ENCODE results near the gene BHLHA9.

The BHLHA9 gene

DNA sequence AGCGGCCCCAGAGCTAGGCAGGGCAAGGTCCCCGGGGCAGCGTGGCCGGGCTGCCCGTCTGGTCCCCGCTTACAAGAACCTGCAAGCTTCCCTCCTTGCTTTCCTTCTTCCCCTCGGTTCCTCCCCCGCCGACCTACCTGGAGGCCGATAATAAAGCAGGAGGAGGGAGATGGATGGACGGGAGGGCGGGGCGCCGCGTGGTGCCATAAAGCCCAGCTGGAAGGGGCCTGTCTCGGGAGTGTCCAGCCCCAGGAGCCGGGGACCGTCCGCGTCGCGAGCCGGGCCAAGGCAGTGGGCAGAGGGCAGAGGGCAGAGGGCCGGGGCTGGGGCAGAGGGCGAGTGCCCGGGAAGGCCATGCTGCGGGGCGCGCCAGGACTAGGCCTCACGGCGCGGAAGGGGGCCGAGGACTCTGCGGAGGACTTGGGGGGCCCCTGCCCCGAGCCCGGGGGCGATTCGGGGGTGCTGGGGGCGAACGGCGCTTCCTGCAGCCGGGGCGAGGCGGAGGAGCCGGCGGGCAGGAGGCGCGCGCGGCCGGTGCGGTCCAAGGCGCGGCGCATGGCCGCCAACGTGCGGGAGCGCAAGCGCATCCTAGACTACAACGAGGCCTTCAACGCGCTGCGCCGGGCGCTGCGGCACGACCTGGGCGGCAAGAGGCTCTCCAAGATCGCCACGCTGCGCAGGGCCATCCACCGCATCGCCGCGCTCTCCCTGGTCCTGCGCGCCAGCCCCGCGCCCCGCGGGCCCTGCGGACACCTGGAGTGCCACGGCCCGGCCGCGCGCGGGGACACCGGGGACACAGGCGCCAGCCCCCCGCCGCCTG, at the start of gene BHLHA9:
TSS of gene BHLHA9 (plus strand) at position 235 of the 820 bp plus-strand sequence. CDS start at position 355, 120 bp downstream.
- no peak for DNase-seq

DNA sequence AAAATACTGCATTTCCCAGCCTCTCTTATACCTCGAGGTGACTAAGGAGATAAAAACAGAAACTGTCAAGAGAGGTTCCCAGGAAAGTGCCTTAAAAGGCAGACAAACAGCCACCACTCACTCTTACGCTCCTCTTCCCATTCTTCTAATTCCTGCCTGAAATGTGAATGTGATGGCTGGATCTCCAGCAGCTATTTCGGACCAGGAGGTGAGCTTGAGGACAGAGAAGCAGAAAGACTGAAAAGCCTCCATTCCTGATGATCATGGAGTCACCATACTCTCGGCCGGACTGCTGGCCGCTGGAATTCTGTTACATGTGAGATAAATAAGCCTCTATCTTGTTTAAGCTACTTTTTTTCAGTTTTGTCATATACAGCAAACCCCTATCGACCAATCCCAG, 49.0 kb upstream of the BHLHA9 start:
- no peak for DNase-seq

GRCh38 chr17:1222321-1222720, 47.9 kb upstream of the BHLHA9 start:
- no peak for DNase-seq

- no peak for DNase-seq
Measured at GRCh38 chr17:1223662-1224061, 46.6 kb upstream of the BHLHA9 start.

DNA sequence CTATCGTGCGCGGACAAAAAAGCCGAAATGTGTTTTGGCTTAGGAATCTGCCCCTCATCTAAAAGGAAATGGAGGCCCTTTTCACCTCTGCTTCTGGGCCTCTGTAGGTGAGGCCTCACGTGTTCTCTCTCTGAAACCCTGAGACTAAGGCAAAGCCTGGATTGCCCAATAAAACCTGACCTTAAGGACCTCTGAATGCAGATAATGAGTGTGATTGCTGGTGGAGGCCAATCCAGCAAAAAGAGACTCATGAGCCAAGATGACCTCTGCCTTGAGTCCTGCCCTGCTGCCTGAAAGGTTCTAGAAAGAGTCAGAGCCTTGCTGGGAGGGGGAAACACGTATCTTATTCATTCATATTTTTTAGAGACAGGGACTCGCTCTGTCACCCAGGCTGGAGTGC, 45.9 kb upstream of the BHLHA9 start:
- no peak for DNase-seq

DNA sequence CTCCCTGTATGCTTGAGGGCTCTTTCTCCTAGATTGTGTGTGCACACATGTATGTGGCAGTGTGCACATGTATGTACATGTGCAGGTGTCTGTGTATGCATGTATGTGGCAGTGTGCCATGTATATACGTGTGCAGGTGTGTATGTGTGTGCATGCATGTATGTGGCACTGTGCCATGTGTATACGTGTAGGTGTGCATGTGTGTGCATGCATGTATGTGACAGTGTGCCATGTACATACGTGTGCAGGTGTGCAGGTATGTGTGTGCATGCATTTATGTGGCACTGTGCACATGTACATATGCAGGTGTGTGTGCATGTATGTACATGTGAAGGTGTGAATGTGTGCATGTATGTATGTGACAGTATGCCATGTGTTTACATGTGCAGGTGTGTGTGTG, 43.9 kb upstream of the BHLHA9 start:
- DNase-seq, result no peak

DNA sequence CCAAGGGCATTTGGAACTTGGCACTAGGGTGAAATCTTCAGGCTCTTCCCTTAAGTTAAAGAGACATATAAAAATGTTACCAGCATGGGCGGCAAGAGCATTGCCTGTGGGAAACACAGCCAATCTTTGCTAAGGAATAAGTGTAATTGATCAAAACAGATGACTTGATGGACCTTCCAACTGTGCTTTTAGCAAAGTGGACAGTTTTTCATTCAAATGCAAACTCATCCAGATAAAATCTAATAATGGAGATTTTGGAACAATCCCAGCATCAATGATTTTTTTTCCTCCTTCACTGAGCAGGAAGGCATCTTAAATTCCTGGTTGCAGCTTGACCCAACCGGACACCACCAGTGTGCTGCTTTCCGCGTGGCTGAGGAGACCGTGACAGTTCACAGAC, 42.9 kb upstream of the BHLHA9 start:
- no peak for DNase-seq

DNA sequence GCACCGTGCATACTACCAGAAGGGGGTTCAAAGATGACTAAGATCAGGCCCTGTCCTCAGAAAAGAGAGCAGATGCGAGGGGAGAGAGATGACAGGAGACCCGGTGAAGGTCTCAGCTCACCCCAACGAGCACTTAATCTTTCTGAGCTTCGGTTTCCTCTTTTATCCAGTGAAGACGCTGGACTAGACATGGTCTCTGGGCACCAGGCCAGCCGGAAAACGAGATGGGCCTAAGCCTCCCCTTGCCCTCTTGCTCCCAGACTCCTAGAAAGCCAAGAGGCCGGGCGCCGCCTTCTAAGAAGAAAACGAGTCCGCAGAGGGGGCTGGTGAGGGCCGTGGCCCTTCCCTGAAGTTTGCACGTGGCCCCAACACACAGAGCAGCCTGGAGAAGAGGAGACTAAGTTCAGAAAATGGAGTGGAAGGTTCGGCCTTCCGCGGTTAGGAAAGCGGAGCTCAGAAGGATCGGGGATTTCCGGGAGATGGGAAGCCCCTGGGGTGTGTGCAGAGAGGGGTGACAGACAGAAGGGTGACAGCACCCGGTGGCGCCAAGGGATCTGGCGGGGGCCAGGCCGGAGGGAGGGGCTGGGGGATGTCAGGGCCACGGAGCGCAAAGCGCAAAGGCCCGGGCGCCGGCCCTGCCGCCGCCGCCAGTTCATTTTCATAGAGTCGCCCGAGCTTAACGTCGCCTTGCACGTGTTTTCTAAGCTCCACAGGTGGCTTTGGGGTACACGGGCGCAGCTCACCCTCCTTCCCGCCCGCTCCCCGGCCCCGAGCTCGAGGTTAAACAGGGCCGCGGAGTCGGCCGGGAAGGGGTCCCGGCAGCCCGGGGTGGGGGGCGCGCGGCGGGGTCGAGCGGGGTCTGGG, 42.1 kb upstream of the BHLHA9 start:
- DNase-seq, result peak; percentile 91 to 95 (median 94)

GRCh38 chr17:1228781-1229348, 41.4 kb upstream of the BHLHA9 start:
- peak in 2 of 3 donors; percentile 24 to 33 for DNase-seq

DNA sequence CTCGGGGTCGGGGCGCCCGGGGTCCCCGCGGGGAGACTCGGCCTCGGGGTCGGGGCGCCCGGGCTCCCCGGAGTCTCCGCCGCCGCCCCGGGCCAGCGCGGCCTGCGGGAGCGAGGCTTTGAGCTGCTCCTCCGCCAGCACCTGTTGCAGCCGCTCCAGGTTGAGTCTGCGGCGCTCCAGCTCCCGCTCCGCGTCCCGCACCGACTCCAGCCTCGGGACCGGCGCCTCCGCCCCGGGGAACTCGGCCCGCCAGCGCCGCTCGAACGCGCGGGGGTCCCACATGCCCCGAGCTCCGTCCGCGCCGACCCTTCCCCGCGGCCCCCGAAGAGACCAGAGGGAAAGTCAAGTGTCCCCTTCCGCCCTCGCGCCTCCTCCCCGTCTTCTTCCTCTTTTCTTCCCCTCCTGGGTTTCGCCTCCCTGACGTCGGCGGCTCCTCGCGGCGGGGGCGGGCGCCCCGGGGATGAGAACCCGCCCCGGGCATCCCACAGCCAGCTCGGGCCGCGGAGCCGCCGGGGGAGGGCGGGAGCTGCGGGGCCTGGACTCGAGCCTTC, 40.8 kb upstream of the BHLHA9 start:
- peak; percentile 96 to 98 (median 96) for DNase-seq

DNA sequence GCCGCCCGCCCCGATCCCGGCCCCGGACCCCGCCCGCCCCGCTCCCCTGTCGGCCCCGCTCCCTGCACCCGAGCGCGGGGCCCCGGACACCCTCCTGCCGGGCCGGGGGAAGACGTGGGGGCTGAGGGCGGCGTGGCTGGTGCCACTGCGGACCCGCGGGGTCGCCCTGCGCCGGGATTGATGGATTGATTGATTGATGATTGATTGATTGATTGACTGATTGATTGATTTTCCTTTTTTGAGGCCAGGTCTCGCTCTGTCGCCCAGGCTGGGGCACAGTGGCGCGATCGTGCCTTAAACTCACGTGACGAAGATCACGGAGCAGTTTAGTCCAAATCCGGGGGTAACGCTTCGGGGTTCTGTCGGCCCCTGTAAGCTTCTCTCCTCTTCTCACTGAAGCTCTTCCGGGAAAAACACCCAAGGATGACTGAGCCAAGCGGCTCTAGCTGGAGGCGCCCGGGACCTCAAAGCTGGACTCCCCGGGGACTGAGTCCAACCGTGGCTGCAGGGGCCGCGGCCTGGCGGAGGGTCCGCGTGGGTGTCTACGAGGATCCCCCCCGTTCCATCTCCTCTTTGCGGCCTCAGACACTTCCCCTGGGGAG, 40.2 kb upstream of the BHLHA9 start:
- peak; percentile 37 to 65 (median 56) for DNase-seq

DNA sequence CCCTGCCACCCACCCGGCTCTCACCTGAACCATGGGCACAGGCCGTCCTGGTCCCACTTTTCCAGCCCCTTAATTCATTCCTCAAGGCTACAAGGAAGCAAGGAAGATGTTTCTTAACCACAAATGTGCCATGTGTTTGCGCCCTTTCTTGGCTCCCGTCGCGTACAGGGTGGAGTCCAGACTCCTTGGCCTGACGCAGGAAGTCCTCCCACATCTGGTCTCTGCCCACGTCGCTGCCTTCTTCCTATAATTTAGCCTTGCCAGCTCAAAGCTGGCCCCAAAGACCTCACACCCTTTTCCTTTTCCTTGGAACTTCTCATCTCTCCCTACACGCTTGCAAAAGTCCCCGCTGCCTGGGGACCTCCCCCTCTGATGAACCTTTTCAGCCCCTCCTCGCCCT, 38.8 kb upstream of the BHLHA9 start:
- peak; percentile 93 to 97 (median 95) for DNase-seq

DNA sequence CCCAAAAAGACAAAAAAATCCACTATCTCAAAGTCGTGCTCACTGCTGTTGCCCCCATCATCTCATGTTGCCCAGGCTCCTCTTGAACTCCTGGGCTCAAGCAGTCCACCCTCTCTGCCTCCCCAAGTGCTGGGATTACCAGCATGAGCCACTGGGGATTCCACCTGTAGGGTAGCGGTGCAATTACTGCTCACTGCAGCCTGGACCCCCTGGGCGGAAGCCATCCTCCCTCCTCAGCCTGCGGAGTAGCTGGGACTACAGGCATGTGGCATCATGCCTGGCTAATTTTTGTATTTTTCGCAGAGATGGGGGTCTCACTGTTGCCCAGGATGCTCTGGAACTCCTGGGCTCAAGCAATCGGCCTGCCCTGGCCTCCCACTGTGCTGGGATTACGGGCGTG, 37.9 kb upstream of the BHLHA9 start:
- no peak for DNase-seq

DNA sequence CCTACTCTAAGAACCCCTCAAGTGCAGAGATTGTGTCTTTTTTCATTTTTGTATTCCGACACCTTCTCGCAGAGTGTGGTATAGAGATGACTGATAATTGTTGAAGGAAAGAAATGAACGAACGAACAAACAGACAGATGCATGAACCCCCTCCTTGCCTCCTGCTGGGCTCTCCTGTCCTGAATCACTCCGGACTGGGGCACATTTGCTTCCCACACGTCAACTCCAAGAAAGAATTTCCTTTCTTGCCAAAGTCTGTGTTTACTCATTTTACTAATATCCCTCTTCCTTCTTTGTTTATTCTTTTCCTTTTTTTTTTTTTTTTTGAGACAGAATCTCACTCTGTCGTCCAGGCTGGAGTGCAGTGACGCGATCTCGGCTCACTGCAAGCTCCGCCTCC, 37.5 kb upstream of the BHLHA9 start:
- DNase-seq, result peak; percentile 52 to 76 (median 68)

DNA sequence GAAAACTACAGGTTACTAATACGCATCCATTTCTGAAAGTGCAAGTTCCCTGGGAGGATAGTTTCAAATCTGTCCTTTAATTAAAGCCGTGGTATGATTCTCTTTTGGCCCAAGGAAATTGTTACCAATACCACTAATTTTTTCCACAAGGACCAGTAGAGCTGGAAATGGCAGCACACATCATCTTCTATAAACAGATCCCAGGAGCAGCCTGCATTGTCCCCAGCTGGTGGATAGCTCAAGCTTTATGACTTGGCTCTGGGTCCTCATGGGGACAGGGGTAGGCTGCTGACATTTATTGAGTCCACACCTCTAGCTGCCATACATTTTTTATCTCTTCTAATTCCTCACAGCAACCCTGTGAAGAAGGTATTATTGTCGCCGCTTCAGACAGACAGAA, 35.8 kb upstream of the BHLHA9 start:
- no peak for DNase-seq

DNA sequence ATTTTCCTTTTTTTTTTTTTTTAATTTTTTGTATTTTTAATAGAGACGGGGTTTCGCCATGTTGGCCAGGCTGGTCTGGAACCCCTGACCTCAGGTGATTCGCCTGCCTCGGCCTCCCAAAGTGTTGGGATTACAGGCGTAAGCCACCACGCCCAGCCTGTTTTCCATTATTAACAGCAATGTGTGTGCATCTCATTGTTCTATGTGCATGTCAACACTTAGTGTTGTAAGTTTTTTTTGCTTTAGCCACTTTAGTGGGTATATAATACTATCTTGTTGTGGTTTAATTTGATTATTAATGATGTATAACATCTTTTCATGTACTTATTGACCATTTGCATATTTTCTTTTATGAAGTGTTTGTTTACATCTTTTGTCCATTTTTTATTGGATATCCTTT, 32.8 kb upstream of the BHLHA9 start:
- DNase-seq, result no peak

GRCh38 chr17:1239210-1239609, 31.0 kb upstream of the BHLHA9 start:
- DNase-seq, result no peak

DNA sequence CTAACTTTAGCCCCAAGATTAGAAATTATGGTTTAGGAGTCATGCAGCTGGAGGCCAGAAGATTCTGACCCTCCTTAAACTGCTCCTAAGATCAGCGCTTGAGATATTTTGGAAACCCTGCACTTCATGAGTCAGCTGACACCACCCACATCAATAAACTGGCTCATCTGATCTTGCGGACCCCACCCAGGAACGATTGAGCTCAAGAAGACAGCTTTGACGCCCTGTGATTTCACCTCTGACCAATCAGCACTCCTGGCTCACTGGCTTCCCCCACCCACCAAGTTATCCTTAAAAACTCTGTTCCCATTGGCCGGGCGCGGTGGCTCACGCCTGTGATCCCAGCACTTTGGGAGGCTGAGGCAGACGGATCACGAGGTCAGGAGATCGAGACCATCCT, 29.8 kb upstream of the BHLHA9 start:
- peak in 2 of 3 donors; percentile 30 to 47 for DNase-seq

GRCh38 chr17:1241929-1242328, 28.3 kb upstream of the BHLHA9 start:
- peak; percentile 34 to 63 (median 43) for DNase-seq

DNA sequence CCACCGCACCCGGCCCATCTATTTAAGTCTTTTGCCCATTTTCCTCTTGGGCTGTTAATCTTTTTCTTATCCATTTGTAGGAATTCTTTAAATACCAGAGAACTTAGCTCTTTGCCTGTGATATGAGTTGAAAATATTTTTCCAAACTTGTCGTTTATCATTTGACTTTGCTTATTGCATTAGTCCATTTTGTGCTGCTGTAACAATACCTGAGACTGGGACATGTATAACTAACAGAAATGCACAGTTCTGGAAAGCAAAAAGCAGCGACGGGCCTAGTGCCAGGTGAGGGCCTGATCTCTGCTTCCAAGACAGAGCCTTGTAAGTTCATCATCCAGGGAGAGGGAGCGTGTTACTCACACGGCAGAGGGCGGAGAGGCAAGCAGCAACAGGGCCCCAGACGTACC, 25.6 kb upstream of the BHLHA9 start:
- no peak for DNase-seq

GRCh38 chr17:1251866-1252608, 18.2 kb upstream of the BHLHA9 start:
- DNase-seq, result no peak

- no peak for DNase-seq
Measured at GRCh38 chr17:1255041-1255440, 15.2 kb upstream of the BHLHA9 start.
